HCT116 (cell line): Measurements from ENCODE around the gene DLEC1. TPM values are rescaled to one million over a fixed set of nuclear protein-coding genes. Genes with fewer than 3 reads are reported as not detected.

Experiments
- ATAC-seq: fragments of 200-7000 bp; cut with Tn5 transposase; 2 replicates; pipeline ENCODE4 v1.9.1; 2020; ENCODE audit warnings: mild to moderate bottlenecking, moderate library complexity
- BruUV-seq: library from RNA; stranded (reverse); fragments of 400-500 nt; replicated peaks from 2 replicates; lab custom pipeline; 2021; lab: Mats Ljungman, UMichigan
- CTCF ChIA-PET: fragments of 300-600 bp; sonication (Branson Sonifier 250); formaldehyde crosslinking; loops from one replicate; lab custom pipeline; 2021; ENCODE audit warnings: antibody characterized with exemption; lab: Charles Lee
- POLR2A ChIA-PET: fragments of 300-600, 350-600 bp; sonication (Branson Sonifier 250); formaldehyde crosslinking; loops from one replicate; lab custom pipeline; 2021; ENCODE audit warnings: antibody characterized with exemption; lab: Charles Lee
- RAD21 ChIA-PET, 2 experiments: fragments of 300-600 bp; sonication (Branson Sonifier 250); formaldehyde crosslinking; loops; one replicate each; lab custom pipeline; 2023; ENCODE audit warnings: low total read pairs in 2 of 2; ENCODE audit not compliant: uncharacterized antibody in 2 of 2, unreplicated experiment in 2 of 2, low non-redundant PET in 1 of 2; lab: Charles Lee
- DNase-seq: peaks from one replicate; pipeline ENCODE4 v3.0.0-alpha.2; 2010; ENCODE audit warnings: low read depth, low spot score
- H2AFZ ChIP-seq: fragments of 200-600 bp; shearing (Covaris generic), sonication (generic); 2 replicates; pipeline ENCODE4 v1.6.1; 2017; ENCODE audit warnings: low read depth, mixed run types, mixed read lengths, antibody characterized with exemption, low read length; ENCODE audit not compliant: poor library complexity, severe bottlenecking
- H3K27ac ChIP-seq: 2 replicates; pipeline ENCODE4 v1.5.1; 2012; ENCODE audit warnings: low read depth, low read length
- H3K27me3 ChIP-seq: fragments of 200-600 bp; sonication (generic); 2 replicates; pipeline ENCODE4 v1.6.1; 2016; ENCODE audit warnings: mixed run types, low read length, mixed read lengths; ENCODE audit not compliant: insufficient read depth
- H3K36me3 ChIP-seq, 2 experiments: fragments of 200-500 bp in 1 of 2; fragments of 200-600 bp in 1 of 2; sonication (Bioruptor generic) in 1 of 2; sonication (generic) in 1 of 2; 2 replicates each; pipeline versions ENCODE4 v1.5.1 to v1.6.1; 2014 to 2016; ENCODE audit warnings: low read length in 2 of 2, inconsistent platforms in 1 of 2, mixed read lengths in 1 of 2, mixed run types in 1 of 2; ENCODE audit not compliant: insufficient read depth in 2 of 2, control insufficient read depth in 1 of 2
- H3K4me1 ChIP-seq, 2 experiments: fragments of 200-600 bp in 1 of 2; sonication (generic) in 1 of 2; 2 replicates each; pipeline versions ENCODE4 v1.5.1 to v1.6.1; 2012 to 2017; ENCODE audit warnings: low read length in 2 of 2, inconsistent platforms in 1 of 2, mild to moderate bottlenecking in 1 of 2, mixed read lengths in 1 of 2, mixed run types in 1 of 2, moderate library complexity in 1 of 2; ENCODE audit not compliant: insufficient read depth in 2 of 2, control insufficient read depth in 1 of 2
- H3K4me2 ChIP-seq: fragments of 200-600 bp; sonication (generic); 2 replicates; pipeline ENCODE4 v1.6.1; 2017; ENCODE audit warnings: mixed run types, low read length, mixed read lengths
- H3K4me3 ChIP-seq, 2 experiments: fragments of 200-600 bp in 1 of 2; sonication (generic) in 1 of 2; replicated peaks in 1 of 2; 2 replicates each; pipeline ENCODE4 v1.5.1; 2011 to 2016; ENCODE audit warnings: low read length in 2 of 2, control low read depth in 1 of 2, low read depth in 1 of 2, mild to moderate bottlenecking in 1 of 2, mixed read lengths in 1 of 2, mixed run types in 1 of 2
- H3K79me2 ChIP-seq: fragments of 200-600 bp; sonication (generic); 2 replicates; pipeline ENCODE4 v1.6.1; 2017; ENCODE audit warnings: mild to moderate bottlenecking, mixed run types, low read length, moderate library complexity, mixed read lengths; ENCODE audit not compliant: insufficient read depth
- H3K9ac ChIP-seq: fragments of 200-600 bp; sonication (generic); 2 replicates; pipeline ENCODE4 v1.6.1; 2016; ENCODE audit warnings: low read length, mixed read lengths
- H3K9me2 ChIP-seq: fragments of 200-600 bp; sonication (generic), shearing (Covaris generic); 2 replicates; pipeline ENCODE4 v1.6.1; 2017; ENCODE audit warnings: mixed run types, mild to moderate bottlenecking, moderate library complexity; ENCODE audit not compliant: insufficient read depth
- H3K9me3 ChIP-seq, 2 experiments: fragments of 200-500 bp in 1 of 2; fragments of 200-600 bp in 1 of 2; sonication (Bioruptor generic) in 1 of 2; sonication (generic) in 1 of 2; 2 replicates each; pipeline ENCODE4 v1.6.1; 2014 to 2017; ENCODE audit warnings: low read length in 2 of 2, mixed read lengths in 2 of 2, inconsistent platforms in 1 of 2, low read depth in 1 of 2, mild to moderate bottlenecking in 1 of 2, mixed run types in 1 of 2, moderate library complexity in 1 of 2; ENCODE audit not compliant: control insufficient read depth in 1 of 2, insufficient read depth in 1 of 2
- H4K20me1 ChIP-seq: fragments of 200-600 bp; sonication (generic), shearing (Covaris generic); 2 replicates; pipeline ENCODE4 v1.6.1; 2017; ENCODE audit warnings: mixed run types, mild to moderate bottlenecking, moderate library complexity; ENCODE audit not compliant: insufficient read depth
- CBX3 ChIP-seq: IDR thresholded peaks from 2 replicates; pipeline ENCODE4 v1.6.1; 2012; ENCODE audit warnings: low read depth
- CEBPB ChIP-seq: IDR thresholded peaks from 2 replicates; pipeline ENCODE4 v1.6.1; 2012; ENCODE audit warnings: low read depth
- CTCF ChIP-seq, 3 experiments: fragments of 200-600 bp in 1 of 3; sonication (generic) in 1 of 3; IDR thresholded peaks in 2 of 3; conservative IDR thresholded peaks in 1 of 3; 2 replicates each; pipeline ENCODE4 v1.5.1; 2012 to 2017; ENCODE audit warnings: low read depth in 2 of 3, low read length in 2 of 3, antibody characterized with exemption in 1 of 3, borderline replicate concordance in 1 of 3, control low read depth in 1 of 3, mild to moderate bottlenecking in 1 of 3, mixed read lengths in 1 of 3, mixed run types in 1 of 3, moderate library complexity in 1 of 3; ENCODE audit not compliant: insufficient read depth in 1 of 3
- EGR1 ChIP-seq: IDR thresholded peaks from 2 replicates; pipeline ENCODE4 v1.6.1; 2012; ENCODE audit warnings: low read depth
- ELF1 ChIP-seq: IDR thresholded peaks from 2 replicates; pipeline ENCODE4 v1.6.1; 2012; ENCODE audit warnings: low read depth, borderline replicate concordance
- EZH2 ChIP-seq: fragments of 200-600 bp; sonication (generic); IDR thresholded peaks from 2 replicates; pipeline ENCODE4 v1.6.1; 2017; ENCODE audit warnings: antibody characterized with exemption, mixed run types
- EZH2phosphoT487 ChIP-seq: fragments of 200-600 bp; IDR thresholded peaks from 2 replicates; pipeline ENCODE4 v1.6.1; 2018; ENCODE audit warnings: antibody characterized with exemption, borderline replicate concordance
- FOSL1 ChIP-seq: IDR thresholded peaks from 2 replicates; pipeline ENCODE4 v1.6.1; 2012; ENCODE audit warnings: low read depth
- JUND ChIP-seq: IDR thresholded peaks from 2 replicates; pipeline ENCODE4 v1.6.1; 2012
- MAX ChIP-seq: IDR thresholded peaks from 2 replicates; pipeline ENCODE4 v1.6.1; 2012
- POLR2A ChIP-seq: IDR thresholded peaks from 2 replicates; pipeline ENCODE4 v1.7.0; 2011; ENCODE audit warnings: borderline replicate concordance; ENCODE audit not compliant: insufficient read depth, insufficient read length; ENCODE audit errors: extremely low read depth
- POLR2AphosphoS5 ChIP-seq: IDR thresholded peaks from 2 replicates; pipeline ENCODE4 v1.6.1; 2011; ENCODE audit warnings: mild to moderate bottlenecking, low read depth, low read length, moderate library complexity
- RAD21 ChIP-seq: IDR thresholded peaks from 2 replicates; pipeline ENCODE4 v1.6.1; 2012; ENCODE audit warnings: low read depth, mild to moderate bottlenecking
- REST ChIP-seq: IDR thresholded peaks from 2 replicates; pipeline ENCODE4 v1.6.1; 2012; ENCODE audit warnings: low read depth
- SIN3A ChIP-seq: IDR thresholded peaks from 2 replicates; pipeline ENCODE4 v1.6.1; 2012; ENCODE audit warnings: low read depth
- SP1 ChIP-seq: IDR thresholded peaks from 2 replicates; pipeline ENCODE4 v1.6.1; 2012; ENCODE audit warnings: low read depth
- TCF7L2 ChIP-seq: IDR thresholded peaks from 2 replicates; pipeline ENCODE4 v1.7.0; 2011; ENCODE audit warnings: borderline replicate concordance, inconsistent platforms; ENCODE audit not compliant: insufficient read depth, insufficient read length; ENCODE audit errors: extremely low read depth
- YY1 ChIP-seq: IDR thresholded peaks from 2 replicates; pipeline ENCODE4 v1.6.1; 2011; ENCODE audit warnings: low read length, low read depth, moderate library complexity, mild to moderate bottlenecking; ENCODE audit not compliant: insufficient replicate concordance; ENCODE audit errors: extremely low read depth
- ZNF274 ChIP-seq: fragments of 200-500 bp; sonication (Bioruptor generic); IDR thresholded peaks from 2 replicates; pipeline ENCODE4 v1.6.1; 2014; ENCODE audit warnings: mild to moderate bottlenecking, low read depth, low read length, inconsistent platforms
- intact Hi-C: fragments of 100-400 bp; cut with micrococcal nuclease; formaldehyde crosslinking; loops from 2 replicates; pipeline ENCODE4 v1.10.0; 2022
- total RNA-seq: library from RNA; stranded (reverse); gene quantifications from one replicate; pipeline ENCODE4 v1.2.1, GENCODE V29; 2021; ENCODE audit not compliant: unreplicated experiment
- TF ChIP-seq, protein P1 (sequence below): IDR thresholded peaks from 2 replicates; pipeline ENCODE4 v1.6.1; 2011; ENCODE audit warnings: mild to moderate bottlenecking, low read length, moderate library complexity; ENCODE audit not compliant: insufficient replicate concordance; ENCODE audit errors: extremely low read depth

Gene DLEC1
- total RNA-seq, 1 experiment from 2014 or later: 0.61 TPM

DNA sequence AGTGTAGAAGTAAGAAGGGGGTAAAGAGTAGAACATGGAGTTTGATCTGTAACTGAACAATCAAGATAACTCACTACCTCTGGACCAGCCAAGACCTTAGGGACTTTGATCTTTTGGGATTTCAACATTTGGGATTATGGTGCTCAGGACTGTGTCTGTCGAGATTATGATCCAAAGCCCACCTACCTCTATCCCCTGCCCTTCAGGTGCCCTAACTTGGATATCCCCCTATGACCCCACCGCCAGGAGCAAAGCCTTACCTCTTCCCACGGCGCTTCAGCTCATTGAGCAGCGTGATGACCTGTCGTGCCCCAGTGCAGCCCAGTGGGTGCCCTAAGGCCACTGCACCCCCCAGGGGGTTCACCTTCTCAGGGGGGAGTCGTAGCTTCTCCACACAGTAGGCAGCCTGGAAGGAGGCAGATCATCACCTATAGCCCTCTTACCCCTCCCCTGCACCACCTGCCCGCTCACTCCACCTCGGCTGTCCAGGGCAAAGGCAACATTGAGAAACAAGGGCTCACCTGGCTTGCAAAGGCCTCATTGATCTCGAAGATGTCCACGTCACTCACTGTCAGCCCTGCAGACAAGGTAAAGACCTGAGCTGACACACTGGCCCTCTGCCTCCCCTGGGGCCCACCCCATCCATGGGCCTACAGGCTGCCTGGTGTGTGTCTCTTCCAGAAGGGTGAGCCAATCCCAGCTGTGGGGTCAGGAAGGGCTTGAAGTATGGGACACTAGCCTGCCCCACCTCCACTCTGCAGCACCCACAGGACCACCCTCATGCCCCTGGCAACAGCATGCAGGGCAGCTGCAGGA, 86.5 kb downstream of the DLEC1 start:
- CTCF ChIA-PET: no interaction called here
- DNase-seq: no peak
- no peaks in the 10 kb centered on the region for H3K27me3 ChIP-seq
- H2AFZ ChIP-seq: no peak overlapping the region
- H3K4me2 ChIP-seq: no peak overlapping the region
- no peak overlapping the region for H3K9ac ChIP-seq
- H3K4me3 ChIP-seq: no peak overlapping the region
- no peaks in the 10 kb centered on the region for H3K4me1 ChIP-seq
- H4K20me1 ChIP-seq: no peaks in the 10 kb centered on the region
- no peaks in the 10 kb centered on the region for H3K9me2 ChIP-seq
- no peaks in the 10 kb centered on the region for H3K9me3 ChIP-seq
- intact Hi-C loops: no loop called here
- POLR2A ChIA-PET: no interaction called here
- no peaks in the 10 kb centered on the region for H3K79me2 ChIP-seq
- H3K36me3 ChIP-seq: peaks cover 21 to 39% of the 10 kb centered on the region in 2 experiments; a peak in 3 of 4 replicates
- no TSS peak for BruUV-seq
- RAD21 ChIA-PET: interaction anchor here in 1 of 2 experiments (0.6 kb wide), 1 partner anchor 32 kb away, joined by 3 read pairs; no protein-coding TSS in a partner anchor
- TF ChIP-seq, protein P1, sequence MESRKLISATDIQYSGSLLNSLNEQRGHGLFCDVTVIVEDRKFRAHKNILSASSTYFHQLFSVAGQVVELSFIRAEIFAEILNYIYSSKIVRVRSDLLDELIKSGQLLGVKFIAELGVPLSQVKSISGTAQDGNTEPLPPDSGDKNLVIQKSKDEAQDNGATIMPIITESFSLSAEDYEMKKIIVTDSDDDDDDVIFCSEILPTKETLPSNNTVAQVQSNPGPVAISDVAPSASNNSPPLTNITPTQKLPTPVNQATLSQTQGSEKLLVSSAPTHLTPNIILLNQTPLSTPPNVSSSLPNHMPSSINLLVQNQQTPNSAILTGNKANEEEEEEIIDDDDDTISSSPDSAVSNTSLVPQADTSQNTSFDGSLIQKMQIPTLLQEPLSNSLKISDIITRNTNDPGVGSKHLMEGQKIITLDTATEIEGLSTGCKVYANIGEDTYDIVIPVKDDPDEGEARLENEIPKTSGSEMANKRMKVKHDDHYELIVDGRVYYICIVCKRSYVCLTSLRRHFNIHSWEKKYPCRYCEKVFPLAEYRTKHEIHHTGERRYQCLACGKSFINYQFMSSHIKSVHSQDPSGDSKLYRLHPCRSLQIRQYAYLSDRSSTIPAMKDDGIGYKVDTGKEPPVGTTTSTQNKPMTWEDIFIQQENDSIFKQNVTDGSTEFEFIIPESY: no peak
- TF ChIP-seq MAX (no peak), POLR2AphosphoS5 (no peak), ELF1 (no peak), ZNF274 (no peak), CBX3 (no peak), RAD21 (no peak), FOSL1 (no peak), EZH2 (no peak), SP1 (no peak), EGR1 (no peak), JUND (no peak), REST (no peak), CEBPB (no peak), CTCF (IDR thresholded peaks at IDR 0.05 in 2 of 3, conservative IDR thresholded peaks at IDR 0.05 in 1 of 3; ENCODE audit: borderline replicate concordance in 1 of 3, insufficient read depth in 1 of 3, low read depth in 2 of 3, low read length in 2 of 3) (no peak), YY1 (no peak), SIN3A (no peak), EZH2phosphoT487 (no peak), POLR2A (no peak), TCF7L2 (no peak)
- ATAC-seq: no peak
- H3K27ac ChIP-seq: no peak overlapping the region
